SH-SY5Y (cell line): ENCODE measurements around the gene MAS1.

ENCODE experiments used
- GATA2 ChIP-seq: IDR thresholded peaks from 2 replicates; pipeline ENCODE4 v1.6.1; 2011; ENCODE audit warnings: mild to moderate bottlenecking, low read depth, low read length
- GATA3 ChIP-seq: IDR thresholded peaks from 2 replicates; pipeline ENCODE4 v1.6.1; 2011; ENCODE audit warnings: low read depth, mild to moderate bottlenecking, low read length, moderate library complexity

DNA sequence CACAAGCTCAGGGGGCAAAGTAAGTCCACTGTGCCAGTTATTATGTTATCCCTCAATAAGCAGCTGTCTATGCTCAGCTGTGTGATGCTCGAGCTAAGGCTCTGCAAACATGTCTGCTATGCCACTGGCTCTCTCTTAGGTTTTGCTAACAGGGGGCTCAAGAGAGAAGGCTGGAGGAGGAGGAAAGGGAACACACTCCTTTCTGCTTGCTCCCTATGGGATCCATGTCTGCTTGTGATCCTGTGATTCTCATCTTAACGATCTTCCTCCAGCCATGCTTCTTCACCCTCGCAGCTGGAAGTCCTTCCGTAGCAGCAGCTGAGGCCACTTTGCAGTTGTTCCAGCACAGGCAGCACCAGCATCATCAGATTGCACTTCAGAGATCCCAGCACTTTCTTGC, 41.1 kb downstream of the MAS1 start:
- no peak for TF ChIP-seq GATA2
- no peak for TF ChIP-seq GATA3
